Prostate gland (tissue), 2 donors: ENCODE results near the gene DBF4B.

Experiments used
- CTCF ChIP-seq, 4 experiments: fragments of 200-600 bp in 2 of 4; fragments of 450-650 bp in 2 of 4; sonication (generic) in 2 of 4; IDR thresholded peaks; 1 replicate in 3 of 4; 2 replicates in 1 of 4; pipeline ENCODE4 v1.5.1; 2016 to 2019; ENCODE audit warnings: antibody characterized with exemption in 4 of 4, mild to moderate bottlenecking in 2 of 4, moderate library complexity in 2 of 4
- POLR2A ChIP-seq: fragments of 450-650 bp; IDR thresholded peaks from one replicate; pipeline ENCODE4 v1.6.1; 2016; ENCODE audit warnings: antibody characterized with exemption, mild to moderate bottlenecking
- POLR2AphosphoS5 ChIP-seq: sonication (generic); formaldehyde crosslinking; IDR thresholded peaks from one replicate; pipeline ENCODE4 v1.6.1; 2017; ENCODE audit warnings: antibody characterized with exemption

- TF ChIP-seq CTCF (IDR thresholded peaks at IDR 0.05), result no peak
- TF ChIP-seq POLR2AphosphoS5, result no peak
- TF ChIP-seq POLR2A, result no peak
Measured at GRCh38 chr17:44719444-44719843, 11.0 kb downstream of the DBF4B start.
